SK-N-SH (cell line): ENCODE results near the gene GHRL.

Source experiments
- EP300 ChIP-seq, 2 experiments: IDR thresholded peaks; 2 replicates each; pipeline versions ENCODE4 v1.4.0 to v1.6.1; 2012; ENCODE audit warnings: borderline replicate concordance in 1 of 2, low read depth in 1 of 2, low read length in 1 of 2
- EZH2phosphoT487 ChIP-seq: fragments of 200-600 bp; sonication (generic); IDR thresholded peaks from 2 replicates; pipeline ENCODE4 v1.6.1; 2017; ENCODE audit warnings: low read depth, mixed run types, mild to moderate bottlenecking, antibody characterized with exemption, moderate library complexity, borderline replicate concordance
- MXI1 ChIP-seq: IDR thresholded peaks from 2 replicates; pipeline ENCODE4 v1.6.1; 2012; ENCODE audit warnings: mild to moderate bottlenecking, low read depth, low read length, improper control_type of control experiment
- PBX3 ChIP-seq: IDR thresholded peaks from 2 replicates; pipeline ENCODE4; 2012
- POLR2AphosphoS5 ChIP-seq: IDR thresholded peaks from 2 replicates; pipeline ENCODE4 v1.6.1; 2012; ENCODE audit warnings: low read depth, low read length
- RAD21 ChIP-seq: IDR thresholded peaks from 2 replicates; pipeline ENCODE4 v1.6.1; 2012; ENCODE audit warnings: mild to moderate bottlenecking, low read length
- RFX5 ChIP-seq: IDR thresholded peaks from 2 replicates; pipeline ENCODE4 v1.6.1; 2012; ENCODE audit warnings: mild to moderate bottlenecking, improper control_type of control experiment, low read length
- TAF1 ChIP-seq: IDR thresholded peaks from 2 replicates; pipeline ENCODE4 v1.6.1; 2012; ENCODE audit warnings: low read depth, mild to moderate bottlenecking, low read length, moderate library complexity, borderline replicate concordance
- TEAD4 ChIP-seq: IDR thresholded peaks from 2 replicates; pipeline ENCODE4 v1.4.0; 2012; ENCODE audit warnings: mild to moderate bottlenecking, borderline replicate concordance; ENCODE audit not compliant: insufficient read depth
- USF1 ChIP-seq: IDR thresholded peaks from 2 replicates; pipeline ENCODE4 v1.4.0; 2012; ENCODE audit warnings: low read depth, borderline replicate concordance
- YY1 ChIP-seq: IDR thresholded peaks from 2 replicates; pipeline ENCODE4 v1.4.0; 2012; ENCODE audit warnings: low read depth, mild to moderate bottlenecking
- TF ChIP-seq, protein P1 (sequence below): fragments of 200-600 bp; sonication (generic); IDR thresholded peaks from 2 replicates; pipeline ENCODE4 v1.6.1; 2017; ENCODE audit warnings: antibody characterized with exemption, mild to moderate bottlenecking, moderate library complexity
- TF ChIP-seq, protein P2 (sequence below): IDR thresholded peaks from 2 replicates; pipeline ENCODE4 v1.6.1; 2012; ENCODE audit warnings: mild to moderate bottlenecking, low read depth, low read length, moderate library complexity
- TF ChIP-seq, protein P3 (sequence below): fragments of 150-350 bp; IDR thresholded peaks from 2 replicates; pipeline ENCODE4 v1.6.1; 2017; ENCODE audit warnings: antibody characterized with exemption, low read length, low read depth, borderline replicate concordance

GRCh38 chr3:10245081-10245712, 47.5 kb downstream of the GHRL start:
- TF ChIP-seq, protein P1, sequence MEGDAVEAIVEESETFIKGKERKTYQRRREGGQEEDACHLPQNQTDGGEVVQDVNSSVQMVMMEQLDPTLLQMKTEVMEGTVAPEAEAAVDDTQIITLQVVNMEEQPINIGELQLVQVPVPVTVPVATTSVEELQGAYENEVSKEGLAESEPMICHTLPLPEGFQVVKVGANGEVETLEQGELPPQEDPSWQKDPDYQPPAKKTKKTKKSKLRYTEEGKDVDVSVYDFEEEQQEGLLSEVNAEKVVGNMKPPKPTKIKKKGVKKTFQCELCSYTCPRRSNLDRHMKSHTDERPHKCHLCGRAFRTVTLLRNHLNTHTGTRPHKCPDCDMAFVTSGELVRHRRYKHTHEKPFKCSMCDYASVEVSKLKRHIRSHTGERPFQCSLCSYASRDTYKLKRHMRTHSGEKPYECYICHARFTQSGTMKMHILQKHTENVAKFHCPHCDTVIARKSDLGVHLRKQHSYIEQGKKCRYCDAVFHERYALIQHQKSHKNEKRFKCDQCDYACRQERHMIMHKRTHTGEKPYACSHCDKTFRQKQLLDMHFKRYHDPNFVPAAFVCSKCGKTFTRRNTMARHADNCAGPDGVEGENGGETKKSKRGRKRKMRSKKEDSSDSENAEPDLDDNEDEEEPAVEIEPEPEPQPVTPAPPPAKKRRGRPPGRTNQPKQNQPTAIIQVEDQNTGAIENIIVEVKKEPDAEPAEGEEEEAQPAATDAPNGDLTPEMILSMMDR: no peak
- TF ChIP-seq, protein P2, sequence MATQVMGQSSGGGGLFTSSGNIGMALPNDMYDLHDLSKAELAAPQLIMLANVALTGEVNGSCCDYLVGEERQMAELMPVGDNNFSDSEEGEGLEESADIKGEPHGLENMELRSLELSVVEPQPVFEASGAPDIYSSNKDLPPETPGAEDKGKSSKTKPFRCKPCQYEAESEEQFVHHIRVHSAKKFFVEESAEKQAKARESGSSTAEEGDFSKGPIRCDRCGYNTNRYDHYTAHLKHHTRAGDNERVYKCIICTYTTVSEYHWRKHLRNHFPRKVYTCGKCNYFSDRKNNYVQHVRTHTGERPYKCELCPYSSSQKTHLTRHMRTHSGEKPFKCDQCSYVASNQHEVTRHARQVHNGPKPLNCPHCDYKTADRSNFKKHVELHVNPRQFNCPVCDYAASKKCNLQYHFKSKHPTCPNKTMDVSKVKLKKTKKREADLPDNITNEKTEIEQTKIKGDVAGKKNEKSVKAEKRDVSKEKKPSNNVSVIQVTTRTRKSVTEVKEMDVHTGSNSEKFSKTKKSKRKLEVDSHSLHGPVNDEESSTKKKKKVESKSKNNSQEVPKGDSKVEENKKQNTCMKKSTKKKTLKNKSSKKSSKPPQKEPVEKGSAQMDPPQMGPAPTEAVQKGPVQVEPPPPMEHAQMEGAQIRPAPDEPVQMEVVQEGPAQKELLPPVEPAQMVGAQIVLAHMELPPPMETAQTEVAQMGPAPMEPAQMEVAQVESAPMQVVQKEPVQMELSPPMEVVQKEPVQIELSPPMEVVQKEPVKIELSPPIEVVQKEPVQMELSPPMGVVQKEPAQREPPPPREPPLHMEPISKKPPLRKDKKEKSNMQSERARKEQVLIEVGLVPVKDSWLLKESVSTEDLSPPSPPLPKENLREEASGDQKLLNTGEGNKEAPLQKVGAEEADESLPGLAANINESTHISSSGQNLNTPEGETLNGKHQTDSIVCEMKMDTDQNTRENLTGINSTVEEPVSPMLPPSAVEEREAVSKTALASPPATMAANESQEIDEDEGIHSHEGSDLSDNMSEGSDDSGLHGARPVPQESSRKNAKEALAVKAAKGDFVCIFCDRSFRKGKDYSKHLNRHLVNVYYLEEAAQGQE: no peak
- TF ChIP-seq YY1 (no peak), POLR2AphosphoS5 (no peak), RFX5 (no peak), EZH2phosphoT487 (no peak), TEAD4 (no peak), PBX3 (no peak), RAD21 (no peak), TAF1 (no peak), EP300 (IDR thresholded peaks at IDR 0.05; ENCODE audit: borderline replicate concordance in 1 of 2, low read depth in 1 of 2, low read length in 1 of 2) (no peak), MXI1 (no peak), USF1 (no peak)
- TF ChIP-seq, protein P3, sequence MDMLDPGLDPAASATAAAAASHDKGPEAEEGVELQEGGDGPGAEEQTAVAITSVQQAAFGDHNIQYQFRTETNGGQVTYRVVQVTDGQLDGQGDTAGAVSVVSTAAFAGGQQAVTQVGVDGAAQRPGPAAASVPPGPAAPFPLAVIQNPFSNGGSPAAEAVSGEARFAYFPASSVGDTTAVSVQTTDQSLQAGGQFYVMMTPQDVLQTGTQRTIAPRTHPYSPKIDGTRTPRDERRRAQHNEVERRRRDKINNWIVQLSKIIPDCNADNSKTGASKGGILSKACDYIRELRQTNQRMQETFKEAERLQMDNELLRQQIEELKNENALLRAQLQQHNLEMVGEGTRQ: no peak
